ENCODE data around the gene TAMALIN. TPM values are rescaled to one million over a fixed set of nuclear protein-coding genes. Genes with fewer than 3 reads are reported as not detected.

Gene TAMALIN
- total and polyA plus RNA-seq, 2 of the 4 experiments (the other 2 are of a cell fraction), result 2.7 to 5.3 TPM

DNA sequence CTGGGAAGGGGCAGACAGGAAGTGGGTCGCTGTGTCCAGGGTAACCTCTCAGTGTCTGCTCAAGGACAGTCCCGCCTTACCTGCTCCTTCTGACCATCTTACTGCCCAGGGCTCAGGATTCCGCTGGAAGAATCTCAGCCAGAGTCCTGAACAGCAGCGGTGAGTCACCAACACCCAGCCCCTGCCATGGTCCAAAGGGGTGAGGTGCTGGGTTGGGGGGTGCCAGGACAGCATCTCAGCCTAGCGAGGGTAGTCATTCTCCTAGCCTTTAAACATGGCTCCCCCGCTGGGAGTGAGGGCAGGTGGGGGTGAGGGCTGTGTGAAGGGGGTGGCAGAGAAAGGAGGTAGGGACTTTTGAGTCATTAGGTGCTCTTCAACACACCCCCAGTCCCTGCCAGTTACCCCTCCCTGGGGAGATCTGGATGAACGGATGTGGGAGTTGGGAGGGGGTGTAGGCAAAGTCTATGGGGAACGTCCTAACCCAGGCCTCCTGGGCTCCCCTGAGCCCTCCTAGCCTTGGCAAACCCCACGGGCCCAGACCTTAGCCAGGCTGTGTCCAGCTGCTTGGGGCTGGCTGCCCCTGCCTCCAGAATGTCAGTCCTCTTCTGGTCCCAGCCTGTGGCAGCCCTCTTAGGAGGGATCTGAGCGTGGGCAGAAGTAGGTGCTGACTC lies 2.5 kb downstream of the TAMALIN start:
- peak overlapping the region; percentile 17; the same call in 1 of the 2 replicates for H3K18ac ChIP-seq (ENCODE audit: low read depth, low read length)
- in situ Hi-C loops (cut with MboI; ENCODE audit: low sequenced_read_pairs) (no loop called here), intact Hi-C loops (cut with micrococcal nuclease) (no loop called here), dilution Hi-C loops (cut with HindIII; ENCODE audit: low sequenced_read_pairs, unreplicated experiment) (no loop called here)
- peak overlapping the region; percentile 84 for H2AK5ac ChIP-seq (ENCODE audit: low read depth, low read length)
- peaks cover 3 to 36% of the 10 kb centered on the region in 2 experiments; a peak in 3 of 4 replicates for H3K79me1 ChIP-seq (ENCODE audit: low read depth in 1 of 2, low read length in 2 of 2)
- no TSS peak for BruUV-seq (replicated peaks)
- ATAC-seq (ENCODE audit: low read depth), result no peak
- no peak overlapping the region for H4K91ac ChIP-seq (ENCODE audit: insufficient read depth, low read depth, low read length)
- H3K36me3 ChIP-seq (ENCODE audit: control insufficient read depth, insufficient read depth, low read length), result peaks cover 25% of the 10 kb centered on the region; the same call in 1 of the 2 replicates
- ChIA-PET POLR2A (ENCODE audit: unreplicated experiment) (interaction anchor here (1.0 kb wide), 1 partner anchor 22 kb away, joined by 3 read pairs; no protein-coding TSS in a partner anchor), CTCF (interaction anchor here (1.4 to 7.8 kb wide), 3 partner anchors 12 to 14 kb away, joined by 4 to 128 read pairs (median 17); no protein-coding TSS in a partner anchor)
- peak overlapping the region; percentile 47; the same call in 1 of the 2 replicates for H4K5ac ChIP-seq (ENCODE audit: low read depth, low read length)
- WGBS, 2 experiments (ENCODE audit: extremely low coverage in 2 of 2, insufficient read length in 1 of 2), result no CpG with 5 or more reads among the region's 10 CpGs
- H3K23ac ChIP-seq (ENCODE audit: low read depth, low read length), result peak overlapping the region; percentile 90; the same call in 1 of the 2 replicates
- peak overlapping the region; percentile 11 for H2AK9ac ChIP-seq (replicated peaks; ENCODE audit: low read depth, low read length, poor library complexity)
- H4K8ac ChIP-seq (ENCODE audit: low read depth in 2 of 2, low read length in 2 of 2), result peak overlapping the region in 1 of 2 experiments; percentile 76; a peak in 2 of 4 replicates
- H3K9me3 ChIP-seq (ENCODE audit: control insufficient read depth, insufficient read depth, low read length), result no peaks in the 10 kb centered on the region
- no peak overlapping the region for H2BK20ac ChIP-seq (ENCODE audit: low read depth, low read length)
- TF ChIP-seq MAFK (IDR thresholded peaks at IDR 0.05; ENCODE audit: low read depth, low read length) (no peak), POLR2A (IDR thresholded peaks at IDR 0.05; ENCODE audit: low read depth, low read length) (no peak), MXI1 (IDR thresholded peaks at IDR 0.05; ENCODE audit: borderline replicate concordance, low read depth, low read length) (no peak), CHD1 (IDR thresholded peaks at IDR 0.05; ENCODE audit: low read depth, low read length) (no peak), CEBPB (IDR thresholded peaks at IDR 0.05; ENCODE audit: low read depth, low read length) (no peak), RCOR1 (IDR thresholded peaks at IDR 0.05; ENCODE audit: insufficient replicate concordance, low read length) (no peak)
- H3K14ac ChIP-seq (replicated peaks; ENCODE audit: low read depth, low read length), result no peak overlapping the region; the same call in 1 of the 2 replicates
- peak overlapping the region; percentile 1; the same call in 1 of the 2 replicates for H3K4me2 ChIP-seq (ENCODE audit: low read depth, low read length)
- H3K56ac ChIP-seq (ENCODE audit: extremely low read depth, insufficient read depth, low read length), result 0 out of 2 replicates have a peak overlapping the region, but pooled peaks have one; percentile 3
- no peak for DNase-seq
- peaks cover 21% of the 10 kb centered on the region for H3K9me1 ChIP-seq (ENCODE audit: insufficient read depth, low read length)
- peak overlapping the region; percentile 17; the same call in 1 of the 3 replicates for H2BK15ac ChIP-seq (ENCODE audit: low read depth, low read length)
- no peaks in the 10 kb centered on the region; the same call in 1 of the 2 replicates for H4K20me1 ChIP-seq (ENCODE audit: insufficient read depth, low read length)
- H3K27ac ChIP-seq (ENCODE audit: insufficient read depth, low read length), result peak overlapping the region; percentile 78
- H3K9ac ChIP-seq (ENCODE audit: low read depth, low read length), result peak overlapping the region; percentile 47; the same call in 1 of the 2 replicates
- H3K4me1 ChIP-seq (ENCODE audit: control insufficient read depth, insufficient read depth, low read length), result peaks cover 18% of the 10 kb centered on the region
- peak overlapping the region; percentile 61 for H2AFZ ChIP-seq (replicated peaks; ENCODE audit: low read length, poor library complexity)
- H3K4me3 ChIP-seq (ENCODE audit: insufficient read depth, low read depth, low read length), result no peak overlapping the region
- H2BK120ac ChIP-seq (ENCODE audit: low read depth, low read length), result peak overlapping the region; percentile 76
- H3K27me3 ChIP-seq (ENCODE audit: control insufficient read depth, insufficient read depth, low read length), result no peaks in the 10 kb centered on the region
- no peak overlapping the region for H2BK5ac ChIP-seq (ENCODE audit: low read depth, low read length, poor library complexity, severe bottlenecking)
- peak overlapping the region; percentile 97 for H3K4ac ChIP-seq (ENCODE audit: low read depth, low read length)
